ENCODE measurements around the gene DCDC1.
"Not testable (repeated sequence)": the region's sequence is repeated elsewhere in the genome, so short reads cannot be mapped to it uniquely, and the experiment has no call there.

DCDC1 gene

GRCh38 chr11:31327417-31327816 is 42.1 kb downstream of the DCDC1 start:
- no peak for FAIRE-seq

- no peak for FAIRE-seq
These were observed 42.9 kb downstream of the DCDC1 start for GRCh38 chr11:31326470-31327148.

- FAIRE-seq, result no peak
These were observed 44.4 kb downstream of the DCDC1 start for GRCh38 chr11:31325160-31325559.

GRCh38 chr11:31323145-31323544 is 46.4 kb downstream of the DCDC1 start:
- no peak for FAIRE-seq

GRCh38 chr11:31321494-31321893 is 48.0 kb downstream of the DCDC1 start:
- not testable (repeated sequence) for FAIRE-seq

GRCh38 chr11:31303644-31304180 is 65.8 kb downstream of the DCDC1 start:
- no peak for FAIRE-seq

DNA sequence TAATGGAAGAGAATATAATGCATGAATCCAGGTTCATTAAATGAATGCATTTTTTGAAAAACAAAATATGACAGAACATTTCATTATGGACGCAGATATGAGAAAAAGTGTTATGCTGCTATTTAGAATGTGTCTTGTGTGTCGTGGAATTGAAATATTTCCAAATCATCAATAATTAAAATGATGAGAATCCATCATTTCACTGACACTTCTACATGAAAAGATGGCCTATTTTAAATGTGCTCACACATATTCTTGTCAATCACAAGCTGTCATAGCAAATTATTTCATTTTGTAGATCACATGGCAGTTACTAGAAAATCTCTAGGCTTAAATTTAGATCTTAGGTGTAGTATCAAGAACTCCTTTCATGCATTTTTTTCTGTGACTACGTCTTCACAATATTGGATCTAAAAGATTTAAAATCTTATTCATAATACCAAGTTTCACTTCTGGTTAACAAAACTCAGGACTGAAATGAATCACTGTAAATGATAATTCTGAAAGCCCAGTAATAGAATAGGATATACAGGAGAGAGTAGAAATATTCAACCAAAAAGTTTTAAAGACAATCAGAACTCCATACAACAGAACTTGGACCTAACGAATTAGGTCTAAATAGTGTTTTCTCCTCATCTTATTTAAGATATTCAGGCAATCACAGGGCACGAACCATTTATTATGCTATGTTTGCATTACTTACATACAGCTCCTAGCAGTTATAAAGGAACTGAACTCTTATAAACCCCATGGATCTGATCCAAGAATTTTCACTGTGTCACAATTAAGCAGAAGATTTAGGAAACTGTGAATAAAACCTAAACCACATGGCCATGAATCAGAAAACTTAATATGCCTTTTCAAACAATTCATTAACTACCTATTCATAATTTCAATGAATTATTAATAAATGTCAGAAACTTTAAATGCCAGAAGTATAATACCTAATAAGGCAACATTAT is 67.7 kb downstream of the DCDC1 start:
- FAIRE-seq, result no peak

GRCh38 chr11:31295308-31295707 is 74.2 kb downstream of the DCDC1 start:
- no peak for FAIRE-seq

DNA sequence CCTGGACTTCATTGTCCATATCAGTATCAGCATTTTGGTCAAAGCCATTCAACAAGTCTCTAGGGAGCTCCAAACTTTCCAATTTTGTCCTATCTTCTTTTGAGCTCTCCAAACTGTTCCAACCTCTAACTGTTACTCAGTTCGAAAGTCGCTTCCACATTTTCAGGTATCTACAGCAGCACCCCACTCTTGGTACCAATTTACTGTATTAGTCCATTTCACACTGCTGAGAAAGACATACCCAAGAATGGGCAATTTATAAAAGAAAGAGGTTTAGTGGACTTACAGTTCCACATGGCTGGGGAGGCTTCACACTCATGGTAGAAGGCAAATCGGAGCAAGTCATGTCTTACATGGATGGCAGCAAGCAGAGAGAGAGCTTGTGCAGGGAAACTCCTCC is 96.0 kb downstream of the DCDC1 start:
- FAIRE-seq, result not testable (repeated sequence)

GRCh38 chr11:31267720-31268119 is 101.8 kb downstream of the DCDC1 start:
- no peak for FAIRE-seq

DNA sequence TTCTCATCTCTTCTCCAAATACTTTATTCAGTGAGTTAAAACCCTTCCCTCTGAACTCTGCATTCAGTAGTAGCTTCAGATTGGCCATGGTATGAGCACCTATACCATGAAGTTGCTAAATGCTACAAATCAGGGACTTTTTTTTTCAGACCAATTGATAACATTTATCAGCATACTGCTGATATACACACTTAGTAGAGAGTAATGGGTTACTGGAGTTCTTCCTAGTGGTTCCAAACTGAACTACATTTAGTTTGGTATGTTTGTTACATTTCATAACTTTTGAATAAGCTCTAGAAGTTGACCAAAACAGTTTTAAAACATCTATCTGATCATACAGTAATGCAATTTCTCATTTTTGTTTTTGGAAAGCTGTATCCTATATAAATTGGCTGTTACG is 104.7 kb downstream of the DCDC1 start:
- FAIRE-seq, result no peak

GRCh38 chr11:31262761-31263160 is 106.8 kb downstream of the DCDC1 start:
- no peak for FAIRE-seq

- no peak for FAIRE-seq
These were observed 109.7 kb downstream of the DCDC1 start for GRCh38 chr11:31259797-31260196.

GRCh38 chr11:31254415-31254814 is 115.1 kb downstream of the DCDC1 start:
- FAIRE-seq, result no peak

GRCh38 chr11:31248768-31249167 is 120.8 kb downstream of the DCDC1 start:
- no peak for FAIRE-seq

GRCh38 chr11:31247321-31247720 is 122.2 kb downstream of the DCDC1 start:
- FAIRE-seq, result no peak

GRCh38 chr11:31246451-31247165 is 122.9 kb downstream of the DCDC1 start:
- no peak for FAIRE-seq

DNA sequence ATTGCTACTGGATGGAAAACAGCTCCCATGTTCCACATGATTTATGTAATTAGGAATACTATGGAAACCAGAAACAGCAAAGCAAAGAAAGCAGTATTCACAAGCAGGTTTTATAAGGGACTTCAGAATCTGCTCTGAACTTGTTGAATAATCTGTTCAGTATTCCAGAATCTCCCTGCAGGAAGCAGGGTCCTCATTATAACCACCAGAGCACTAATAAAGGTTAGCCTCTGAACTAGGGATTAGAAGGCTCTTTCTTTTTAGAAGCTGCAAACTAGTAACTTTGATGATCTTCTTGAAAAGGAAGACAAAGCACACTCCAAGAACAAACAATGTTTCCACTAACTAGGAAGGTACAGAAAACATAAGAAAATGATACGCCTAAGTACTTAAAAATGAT is 125.8 kb downstream of the DCDC1 start:
- no peak for FAIRE-seq

- FAIRE-seq, result no peak
These were observed 129.1 kb downstream of the DCDC1 start for GRCh38 chr11:31240340-31240904.

DNA sequence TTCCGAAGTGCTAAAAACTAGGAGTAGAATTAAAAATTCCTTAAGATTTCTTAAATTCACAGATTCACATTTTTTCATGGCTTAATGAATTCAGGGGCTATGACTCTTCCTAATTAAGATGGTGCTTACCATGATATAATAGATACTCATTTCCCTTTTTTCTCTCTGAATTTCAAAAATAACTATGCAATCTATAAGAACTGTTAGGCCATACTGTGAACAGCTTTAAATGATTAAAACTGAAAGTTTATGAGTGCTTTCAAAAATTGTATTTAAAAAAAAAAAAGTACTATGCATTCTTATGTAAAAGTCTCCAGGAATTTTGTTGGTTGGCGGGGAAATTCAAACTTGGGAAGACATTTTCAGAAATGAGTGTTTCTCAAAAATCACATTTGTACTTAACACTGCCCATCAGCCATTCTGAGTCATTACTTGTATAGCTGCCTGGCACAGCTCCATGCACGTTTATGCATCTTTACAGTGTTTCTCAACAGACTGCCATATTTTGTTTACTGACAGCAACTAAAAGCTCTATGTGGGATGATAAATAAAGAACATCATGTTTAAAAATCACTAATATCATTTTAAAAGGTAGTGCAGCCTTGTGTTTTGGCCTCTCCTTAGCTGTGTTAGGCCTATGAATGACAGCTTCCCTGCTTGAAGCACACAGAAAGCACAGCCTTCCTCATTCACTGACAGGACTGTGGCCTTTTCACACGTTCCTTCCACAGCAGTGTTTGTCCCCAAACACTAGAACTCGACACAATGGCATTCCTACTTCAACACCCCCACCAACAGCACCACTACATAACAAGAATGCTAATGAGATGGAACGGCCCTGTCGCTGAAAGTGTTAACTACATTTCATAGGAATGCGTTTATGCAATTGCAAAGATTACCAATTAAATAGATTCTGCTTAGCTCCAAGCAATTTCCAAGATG is 131.4 kb downstream of the DCDC1 start:
- no peak for FAIRE-seq

- no peak for FAIRE-seq
These were observed 133.4 kb downstream of the DCDC1 start for GRCh38 chr11:31236143-31236542.

DNA sequence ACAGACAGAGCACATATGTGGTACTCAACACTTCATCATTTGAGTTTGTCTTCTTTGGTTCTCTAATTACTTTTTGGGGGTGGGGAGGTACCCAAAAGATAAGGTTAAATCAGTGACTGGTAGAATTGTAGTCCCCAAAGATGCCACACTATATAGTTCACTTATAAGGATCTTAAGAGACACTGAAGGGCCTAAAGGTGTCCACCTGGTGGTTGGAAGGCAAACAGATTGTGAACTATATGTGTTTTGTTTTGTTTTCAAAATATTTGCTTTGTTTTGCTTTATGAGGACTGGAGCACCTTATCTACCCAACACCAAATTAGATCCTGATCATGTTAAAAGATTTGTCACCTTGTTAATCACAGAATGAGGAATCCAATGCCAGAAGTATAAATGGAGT is 136.1 kb downstream of the DCDC1 start:
- FAIRE-seq, result no peak

Measured in colon (tissue), 2 donors.